ENCODE data around the gene NRIP3.
"Not testable (repeated sequence)": the region's sequence is repeated elsewhere in the genome, so short reads cannot be mapped to it uniquely, and the experiment has no call there.

The NRIP3 gene

DNA sequence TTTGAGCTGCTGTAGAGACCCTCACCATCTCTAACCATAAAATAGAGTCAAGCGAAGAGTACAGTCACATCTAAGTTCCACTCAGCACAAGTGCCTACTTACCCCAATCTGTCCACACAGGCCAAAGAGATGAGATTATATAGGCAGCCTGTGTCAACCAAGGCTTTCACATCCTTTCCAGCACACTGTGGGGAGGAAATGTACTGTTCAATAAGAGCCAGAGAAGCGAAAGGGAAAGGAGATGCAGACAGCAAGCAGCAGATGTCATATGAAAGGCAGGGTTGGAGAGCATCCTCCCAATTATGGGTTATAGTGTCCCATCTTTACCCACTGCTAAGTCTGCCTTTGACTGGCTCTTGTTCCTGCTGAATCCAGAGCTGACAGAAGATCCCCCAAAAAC, 16.4 kb downstream of the NRIP3 start:
- DNase-seq (no peak), ATAC-seq (ENCODE audit: insufficient read depth, low read depth) (no peak; the same call in 2 of the 3 replicates)
- Histone ChIP-seq H3K4me2 (ENCODE audit: insufficient read depth, low read length) (no peak overlapping the region), H3K9ac (ENCODE audit: low read depth, low read length) (no peak overlapping the region), H3K4me1 (ENCODE audit: insufficient read depth, low read length) (no peaks in the 10 kb centered on the region), H4K20me1 (ENCODE audit: insufficient read depth, low read length) (no peaks in the 10 kb centered on the region), H3K27ac (ENCODE audit: low read length) (no peak overlapping the region), H3K36me3 (ENCODE audit: insufficient read depth, low read length) (no peaks in the 10 kb centered on the region), H3K79me2 (ENCODE audit: insufficient read depth, low read length) (no peaks in the 10 kb centered on the region), H3K9me3 (ENCODE audit: insufficient read depth, low read length, severe bottlenecking) (no peaks in the 10 kb centered on the region), H3K4me3 (ENCODE audit: low read depth in 1 of 2, low read length in 2 of 2) (no peak overlapping the region), H3K27me3 (ENCODE audit: insufficient read depth, low read length, poor library complexity) (peaks cover 10% of the 10 kb centered on the region), H2AFZ (ENCODE audit: low read depth, low read length) (no peak overlapping the region)
- TF ChIP-seq, protein P1, sequence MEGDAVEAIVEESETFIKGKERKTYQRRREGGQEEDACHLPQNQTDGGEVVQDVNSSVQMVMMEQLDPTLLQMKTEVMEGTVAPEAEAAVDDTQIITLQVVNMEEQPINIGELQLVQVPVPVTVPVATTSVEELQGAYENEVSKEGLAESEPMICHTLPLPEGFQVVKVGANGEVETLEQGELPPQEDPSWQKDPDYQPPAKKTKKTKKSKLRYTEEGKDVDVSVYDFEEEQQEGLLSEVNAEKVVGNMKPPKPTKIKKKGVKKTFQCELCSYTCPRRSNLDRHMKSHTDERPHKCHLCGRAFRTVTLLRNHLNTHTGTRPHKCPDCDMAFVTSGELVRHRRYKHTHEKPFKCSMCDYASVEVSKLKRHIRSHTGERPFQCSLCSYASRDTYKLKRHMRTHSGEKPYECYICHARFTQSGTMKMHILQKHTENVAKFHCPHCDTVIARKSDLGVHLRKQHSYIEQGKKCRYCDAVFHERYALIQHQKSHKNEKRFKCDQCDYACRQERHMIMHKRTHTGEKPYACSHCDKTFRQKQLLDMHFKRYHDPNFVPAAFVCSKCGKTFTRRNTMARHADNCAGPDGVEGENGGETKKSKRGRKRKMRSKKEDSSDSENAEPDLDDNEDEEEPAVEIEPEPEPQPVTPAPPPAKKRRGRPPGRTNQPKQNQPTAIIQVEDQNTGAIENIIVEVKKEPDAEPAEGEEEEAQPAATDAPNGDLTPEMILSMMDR (IDR thresholded peaks at IDR 0.05; ENCODE audit: borderline replicate concordance, extremely low read depth, low read length, poor library complexity, severe bottlenecking) = no peak

- H3K27me3 ChIP-seq (ENCODE audit: insufficient read depth, low read length, poor library complexity) = peaks cover 13% of the 10 kb centered on the region
- H3K36me3 ChIP-seq (ENCODE audit: insufficient read depth, low read length); H3K9ac ChIP-seq (ENCODE audit: low read depth, low read length); H3K4me2 ChIP-seq (ENCODE audit: insufficient read depth, low read length); H3K9me3 ChIP-seq (ENCODE audit: insufficient read depth, low read length, severe bottlenecking); H3K27ac ChIP-seq (ENCODE audit: low read length); H2AFZ ChIP-seq (ENCODE audit: low read depth, low read length); H3K79me2 ChIP-seq (ENCODE audit: insufficient read depth, low read length); DNase-seq; H3K4me1 ChIP-seq (ENCODE audit: insufficient read depth, low read length); H4K20me1 ChIP-seq (ENCODE audit: insufficient read depth, low read length); H3K4me3 ChIP-seq (ENCODE audit: low read depth in 1 of 2, low read length in 2 of 2); ATAC-seq (ENCODE audit: insufficient read depth, low read depth): not testable (repeated sequence)
These were observed 17.0 kb downstream of the NRIP3 start for GRCh38 chr11:8986772-8987171.

GRCh38 chr11:8985462-8985861, 18.3 kb downstream of the NRIP3 start:
- Histone ChIP-seq H3K9me3 (ENCODE audit: insufficient read depth, low read length, severe bottlenecking) (no peaks in the 10 kb centered on the region), H3K79me2 (ENCODE audit: insufficient read depth, low read length) (no peaks in the 10 kb centered on the region), H3K4me1 (ENCODE audit: insufficient read depth, low read length) (no peaks in the 10 kb centered on the region), H4K20me1 (ENCODE audit: insufficient read depth, low read length) (no peaks in the 10 kb centered on the region), H3K27ac (ENCODE audit: low read length) (no peak overlapping the region), H3K36me3 (ENCODE audit: insufficient read depth, low read length) (no peaks in the 10 kb centered on the region), H2AFZ (ENCODE audit: low read depth, low read length) (no peak overlapping the region), H3K4me3 (ENCODE audit: low read depth in 1 of 2, low read length in 2 of 2) (no peak overlapping the region), H3K27me3 (ENCODE audit: insufficient read depth, low read length, poor library complexity) (peaks cover 13% of the 10 kb centered on the region), H3K9ac (ENCODE audit: low read depth, low read length) (no peak overlapping the region), H3K4me2 (ENCODE audit: insufficient read depth, low read length) (no peak overlapping the region)
- no peak for TF ChIP-seq EZH2 (IDR thresholded peaks at IDR 0.05; ENCODE audit: borderline replicate concordance, low read depth, low read length, severe bottlenecking)
- TF ChIP-seq, protein P1 (IDR thresholded peaks at IDR 0.05; ENCODE audit: borderline replicate concordance, extremely low read depth, low read length, poor library complexity, severe bottlenecking) = no peak
- ATAC-seq (ENCODE audit: insufficient read depth, low read depth) = no peak
- DNase-seq = no peak

DNA sequence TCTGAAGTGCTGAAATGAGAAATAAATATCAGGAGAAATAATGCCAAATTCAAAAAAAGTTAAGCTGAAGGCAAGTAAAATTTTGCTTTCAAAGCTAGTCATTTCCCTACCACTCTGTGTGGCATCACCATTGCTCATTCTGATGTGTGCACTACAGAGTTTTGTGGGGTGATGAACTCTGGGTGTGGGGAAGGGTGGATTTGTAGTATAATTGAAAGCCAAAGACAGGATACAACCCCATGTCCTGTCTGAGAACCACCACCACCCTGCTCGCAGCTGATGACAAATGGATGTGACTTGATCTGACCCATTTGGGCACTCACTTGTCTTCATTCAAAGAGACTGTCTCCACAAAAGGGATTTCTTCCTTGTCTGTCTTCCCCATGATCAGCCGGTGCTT, 20.2 kb downstream of the NRIP3 start:
- H3K9me3 ChIP-seq (ENCODE audit: insufficient read depth, low read length, severe bottlenecking) = no peaks in the 10 kb centered on the region
- no peaks in the 10 kb centered on the region for H3K36me3 ChIP-seq (ENCODE audit: insufficient read depth, low read length)
- no peaks in the 10 kb centered on the region for H3K79me2 ChIP-seq (ENCODE audit: insufficient read depth, low read length)
- no peak overlapping the region for H2AFZ ChIP-seq (ENCODE audit: low read depth, low read length)
- H3K27me3 ChIP-seq (ENCODE audit: insufficient read depth, low read length, poor library complexity) = peaks cover 5% of the 10 kb centered on the region
- H3K4me3 ChIP-seq (ENCODE audit: low read depth in 1 of 2, low read length in 2 of 2) = no peak overlapping the region
- DNase-seq (no peak), ATAC-seq (ENCODE audit: insufficient read depth, low read depth) (no peak)
- H3K4me2 ChIP-seq (ENCODE audit: insufficient read depth, low read length) = no peak overlapping the region
- no peaks in the 10 kb centered on the region for H4K20me1 ChIP-seq (ENCODE audit: insufficient read depth, low read length)
- H3K27ac ChIP-seq (ENCODE audit: low read length) = no peak overlapping the region
- TF ChIP-seq, protein P1 (IDR thresholded peaks at IDR 0.05; ENCODE audit: borderline replicate concordance, extremely low read depth, low read length, poor library complexity, severe bottlenecking) = no peak
- TF ChIP-seq EZH2 (IDR thresholded peaks at IDR 0.05; ENCODE audit: borderline replicate concordance, low read depth, low read length, severe bottlenecking) = no peak
- H3K4me1 ChIP-seq (ENCODE audit: insufficient read depth, low read length) = no peaks in the 10 kb centered on the region
- no peak overlapping the region for H3K9ac ChIP-seq (ENCODE audit: low read depth, low read length)
